NCI-H82 treated with DMSO at 0.1 percent for 48 hours (cell line): Measurements from ENCODE around the gene SPATA24.
"Not testable (repeated sequence)": the region's sequence is repeated elsewhere in the genome, so short reads cannot be mapped to it uniquely, and the experiment has no call there.

ENCODE experiments used
- DNase-seq: peaks from one replicate; lab custom pipeline; 2025; ENCODE audit not compliant: unreplicated experiment; lab: John Stamatoyannopoulos, UW

The SPATA24 gene

DNA sequence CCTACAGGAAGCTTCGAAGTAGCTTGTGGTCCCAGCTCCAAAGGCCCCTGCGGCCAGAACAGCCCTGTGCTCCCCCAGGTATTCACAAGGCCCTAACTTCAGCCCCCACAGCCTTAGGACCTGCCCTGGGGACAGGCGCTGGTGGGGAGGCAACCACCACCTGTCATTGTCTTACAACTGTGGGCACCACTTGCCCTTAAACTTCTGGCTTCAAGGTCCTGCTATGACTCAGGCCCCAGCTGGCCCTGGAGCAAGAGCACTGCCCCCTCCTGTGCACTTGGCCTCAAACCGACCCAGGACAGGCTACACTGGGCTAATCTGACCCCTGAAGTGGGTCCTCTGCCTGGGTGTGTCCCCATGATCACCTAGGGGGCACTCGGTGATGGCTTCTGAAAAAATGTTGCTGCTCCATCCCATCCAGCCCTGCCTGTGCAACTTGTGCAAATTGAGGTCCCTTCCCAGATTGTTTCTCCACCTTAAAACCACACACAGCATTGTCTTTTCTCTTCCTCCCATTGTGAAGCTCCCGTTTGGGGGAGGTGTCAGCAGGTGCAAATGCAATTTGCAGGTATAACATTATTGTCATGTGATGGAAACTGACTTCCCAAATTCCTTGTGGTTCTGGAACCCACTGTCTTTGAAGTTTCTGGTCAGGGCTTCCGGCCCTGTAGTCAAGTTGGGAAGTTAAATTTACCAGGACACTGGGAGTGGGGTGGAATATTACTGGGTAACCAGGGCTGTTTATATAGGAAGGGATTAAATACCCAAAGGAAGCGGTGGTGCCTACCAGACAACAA is 7.8 kb downstream of the SPATA24 start:
- no peak for DNase-seq

DNA sequence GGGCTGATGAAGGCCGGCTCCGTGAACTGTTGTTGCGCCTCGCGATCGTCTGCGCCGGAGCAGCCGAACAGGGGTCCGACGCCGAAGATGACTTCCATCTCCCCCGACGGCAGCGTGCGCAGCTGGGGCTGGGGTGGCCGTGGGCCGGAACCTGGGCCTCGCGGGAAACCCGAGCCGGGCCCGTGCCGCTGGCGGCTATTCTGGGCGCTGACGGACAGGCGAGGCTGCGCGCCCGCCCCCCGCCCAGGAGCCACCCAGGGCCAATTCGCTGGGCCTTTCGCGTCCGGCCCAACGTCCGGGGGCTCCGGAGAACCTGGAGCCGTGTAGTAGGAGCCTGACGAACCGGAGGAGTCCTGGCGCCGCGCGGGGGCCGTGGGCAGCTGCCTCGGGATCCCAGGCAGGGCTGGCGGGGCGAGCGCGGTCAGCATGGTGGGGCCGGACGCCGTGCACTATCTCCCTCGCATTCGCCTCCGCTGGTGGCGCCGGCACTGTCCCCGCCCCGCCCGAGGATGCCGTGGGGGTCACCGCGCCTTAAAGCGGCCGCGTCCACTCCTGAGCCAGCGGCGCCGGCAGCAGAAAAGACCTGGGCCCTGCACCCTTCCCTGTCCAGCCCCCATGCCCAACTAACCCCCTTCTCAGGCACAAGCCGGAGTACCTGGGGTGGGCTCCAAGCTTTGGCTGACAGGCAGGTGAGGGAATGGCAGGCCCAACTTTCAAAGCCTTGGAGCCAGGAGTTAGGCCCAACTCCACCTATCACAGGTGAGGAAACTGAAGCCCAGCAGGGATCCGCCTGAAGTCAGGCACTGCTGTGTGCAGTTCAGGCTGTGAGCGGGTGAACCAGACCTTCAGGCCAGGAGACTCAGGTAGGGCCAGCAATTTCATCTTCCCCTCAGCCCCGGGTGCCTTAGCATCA is 9.0 kb downstream of the SPATA24 start, which contains the start of gene PROB1:
PROB1 (minus strand) TSS at position 451 of the 913 bp plus-strand sequence; CDS start at position 428, 23 bp downstream.
- no peak for DNase-seq

DNA sequence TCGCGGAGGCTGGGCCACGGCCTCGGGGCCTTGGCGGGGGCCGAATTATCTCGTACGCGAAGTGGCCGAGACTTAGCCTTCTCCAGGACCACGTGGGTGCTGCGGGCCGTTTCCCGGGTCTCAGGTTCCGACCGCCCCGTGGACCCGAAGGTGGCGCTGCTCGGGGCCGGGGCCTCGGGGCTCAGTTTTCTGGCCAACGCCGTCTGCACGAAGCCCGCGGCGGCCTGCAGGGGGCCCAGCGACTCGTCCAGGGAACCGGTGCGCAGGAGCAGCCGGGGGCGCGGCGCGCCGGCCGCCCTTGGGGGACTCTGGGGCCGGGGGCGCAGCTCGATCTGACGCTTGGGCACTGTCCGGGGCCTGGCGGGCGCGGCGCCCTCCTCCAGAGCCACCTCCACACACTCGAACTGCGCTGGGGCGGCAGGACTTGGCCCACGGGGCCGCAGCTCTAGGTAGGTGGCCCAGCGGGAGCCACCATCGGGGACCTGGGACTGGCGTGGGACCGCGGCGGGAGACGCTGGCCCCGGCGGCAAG is 9.7 kb downstream of the SPATA24 start:
- DNase-seq, result no peak

DNA sequence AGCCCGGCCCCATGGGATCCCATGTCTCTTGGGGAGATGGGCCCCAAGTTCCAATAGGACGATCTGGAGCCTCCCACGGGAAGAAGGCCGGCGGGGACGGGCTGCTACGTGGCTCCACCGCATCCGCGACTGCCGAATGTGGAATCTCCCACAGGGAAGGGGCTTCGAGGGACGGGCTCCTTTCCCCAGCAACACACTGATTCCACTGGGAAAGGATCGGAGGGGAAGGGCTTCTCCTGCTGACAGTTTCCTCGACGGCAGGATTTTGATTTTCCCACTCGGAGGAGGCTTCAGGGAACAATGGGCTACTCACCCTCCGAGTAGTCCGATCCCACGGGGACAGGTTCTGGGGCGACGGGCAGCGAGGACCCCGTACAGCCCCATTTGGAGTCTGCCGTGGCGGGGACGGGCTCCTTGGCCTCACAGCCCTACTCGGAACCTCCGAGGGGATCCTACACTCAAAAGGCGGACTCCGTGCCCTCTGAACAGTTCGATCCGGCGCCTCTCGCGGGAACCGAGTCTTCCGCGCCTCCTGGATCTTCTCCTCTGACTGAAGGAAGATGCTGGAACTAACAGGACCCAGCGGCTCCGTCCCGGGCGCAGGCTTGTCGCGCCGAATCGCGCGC is 10.3 kb downstream of the SPATA24 start:
- no peak for DNase-seq

DNA sequence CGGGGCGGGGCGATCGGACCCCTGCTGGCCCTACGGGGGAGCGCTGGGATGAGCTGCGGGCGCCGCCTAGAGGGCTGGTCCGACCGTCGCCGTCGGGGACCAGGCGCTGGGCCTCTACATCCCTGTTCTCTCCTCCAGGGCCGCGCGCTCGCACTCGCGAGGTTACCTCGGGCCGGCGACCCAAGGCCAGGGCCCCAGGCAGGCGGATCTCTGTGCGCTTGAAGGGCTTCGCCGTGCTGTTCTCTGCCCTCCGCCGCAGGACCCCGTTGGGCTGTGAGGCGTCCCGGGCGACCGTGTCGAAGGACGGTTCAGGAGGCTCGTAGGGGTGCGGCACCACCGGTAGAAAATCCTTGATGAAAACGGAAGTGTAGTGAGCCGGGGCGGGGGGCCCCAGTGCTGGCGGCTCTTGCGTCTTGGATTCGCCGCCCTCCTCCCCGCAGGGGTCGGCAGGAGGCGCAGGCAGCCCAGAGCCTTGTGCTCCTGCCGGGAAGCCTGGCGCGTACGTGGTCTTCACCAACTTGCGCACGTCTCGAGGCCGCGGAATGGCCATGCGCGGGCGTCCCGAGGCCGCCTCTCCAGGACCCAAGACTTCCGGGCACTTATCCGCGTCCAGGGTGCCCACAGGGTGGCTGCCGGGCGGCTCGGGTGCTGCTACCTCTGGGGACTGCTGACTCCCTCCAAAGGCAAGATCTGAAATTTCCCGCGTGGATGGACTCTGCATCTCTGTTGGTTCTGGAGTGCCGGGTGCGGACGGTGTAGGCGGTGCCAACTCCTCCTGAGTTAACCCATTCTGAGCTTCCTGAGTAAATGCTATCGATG is 11.0 kb downstream of the SPATA24 start:
- no peak for DNase-seq

DNA sequence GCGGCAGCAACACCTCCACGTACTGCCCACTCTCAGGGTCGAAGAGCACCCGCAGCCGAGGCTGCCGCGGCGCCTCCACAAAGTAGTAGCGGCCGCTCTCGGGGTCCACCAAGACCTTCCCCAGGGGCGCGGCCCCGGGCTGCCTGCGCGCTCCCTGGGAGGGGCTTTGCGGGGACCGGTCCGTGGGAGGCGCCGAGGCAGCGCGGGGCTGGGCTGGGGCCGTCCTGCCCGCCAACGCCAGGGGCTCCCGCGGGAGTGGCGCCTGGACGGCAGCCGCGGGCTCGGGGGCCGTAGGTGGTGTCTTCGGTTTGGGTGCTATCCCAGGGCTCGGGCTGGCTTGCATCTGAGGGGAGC is 11.6 kb downstream of the SPATA24 start:
- DNase-seq, result no peak

DNA sequence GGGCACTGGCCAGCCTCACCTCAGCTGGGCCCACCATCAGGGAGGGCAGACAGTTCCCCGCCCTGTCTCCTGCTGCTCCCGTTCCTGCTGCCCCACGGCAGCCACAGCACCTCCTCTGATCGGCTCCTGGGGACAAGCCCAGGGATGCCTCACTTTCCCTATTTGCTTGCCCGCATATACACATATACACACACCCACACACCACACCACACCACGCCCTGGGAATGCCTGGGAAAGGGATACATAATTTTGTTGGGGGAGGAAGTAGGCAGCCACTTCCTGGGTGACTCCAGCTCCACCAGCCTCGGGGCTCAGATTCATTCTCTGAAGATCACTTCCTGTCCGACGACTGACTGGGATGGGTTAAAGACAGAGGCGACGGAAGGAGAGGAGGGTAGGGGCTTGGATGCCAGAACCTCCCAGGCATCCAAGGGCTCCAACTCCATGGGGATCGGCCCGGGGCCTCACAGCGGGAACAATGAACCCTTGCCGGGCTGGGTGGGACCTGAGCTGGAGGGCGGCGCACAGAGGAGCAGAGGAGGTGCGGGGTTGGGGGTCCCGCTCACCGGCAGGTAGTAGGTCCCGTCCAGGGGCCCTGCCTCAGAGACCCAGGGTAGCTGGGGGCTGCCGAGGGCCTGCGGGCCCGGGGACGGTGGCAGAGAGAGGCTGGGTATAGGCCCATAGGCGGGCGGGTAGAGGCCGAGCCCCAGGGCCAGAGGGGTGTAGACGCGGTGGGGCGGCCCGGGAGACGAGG is 12.1 kb downstream of the SPATA24 start:
- DNase-seq, result no peak

DNA sequence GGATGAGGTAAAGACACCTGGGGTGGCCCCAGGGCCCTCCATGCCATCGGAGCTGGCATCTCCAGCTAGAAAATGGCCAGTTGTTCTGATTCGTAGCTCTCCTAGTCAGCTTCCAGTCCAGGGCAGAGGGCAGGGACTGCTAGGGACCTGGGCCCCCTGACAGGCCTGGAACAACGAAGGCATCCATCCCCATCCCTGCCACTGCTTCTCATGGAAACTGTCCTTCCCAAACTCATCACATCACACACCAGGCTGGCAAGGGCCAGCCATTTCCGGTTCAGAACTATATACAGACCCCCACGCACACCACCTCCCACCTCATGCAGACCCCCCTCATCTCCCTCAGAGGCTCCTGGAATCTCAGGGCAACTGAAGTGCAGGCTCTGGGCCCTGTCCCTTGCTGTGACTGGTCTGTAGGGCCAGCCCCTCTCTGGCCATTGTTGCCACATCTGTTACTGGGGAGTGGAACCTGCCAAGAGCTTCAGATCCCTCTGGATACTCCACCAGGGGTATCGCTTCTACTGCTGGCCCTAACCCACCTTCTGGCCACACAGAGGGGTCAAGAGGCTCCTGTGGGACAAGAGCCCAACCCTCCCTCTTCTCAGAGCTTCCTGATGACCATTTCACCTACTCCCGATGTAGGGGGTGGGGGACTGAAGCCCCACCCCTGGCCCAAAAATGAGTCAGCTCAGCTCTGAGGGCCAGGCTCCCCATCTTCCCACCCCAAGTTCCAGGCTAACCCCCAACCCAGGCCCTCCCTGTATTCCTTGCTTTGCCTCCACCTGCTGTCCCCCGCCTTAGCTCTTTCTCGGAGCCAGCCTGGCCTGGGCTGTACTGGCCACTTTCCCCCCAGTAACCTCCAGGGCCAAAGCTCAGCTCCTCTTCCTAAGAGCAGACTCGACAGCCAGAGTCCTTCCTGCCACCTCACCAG is 13.0 kb downstream of the SPATA24 start:
- DNase-seq, result no peak

DNA sequence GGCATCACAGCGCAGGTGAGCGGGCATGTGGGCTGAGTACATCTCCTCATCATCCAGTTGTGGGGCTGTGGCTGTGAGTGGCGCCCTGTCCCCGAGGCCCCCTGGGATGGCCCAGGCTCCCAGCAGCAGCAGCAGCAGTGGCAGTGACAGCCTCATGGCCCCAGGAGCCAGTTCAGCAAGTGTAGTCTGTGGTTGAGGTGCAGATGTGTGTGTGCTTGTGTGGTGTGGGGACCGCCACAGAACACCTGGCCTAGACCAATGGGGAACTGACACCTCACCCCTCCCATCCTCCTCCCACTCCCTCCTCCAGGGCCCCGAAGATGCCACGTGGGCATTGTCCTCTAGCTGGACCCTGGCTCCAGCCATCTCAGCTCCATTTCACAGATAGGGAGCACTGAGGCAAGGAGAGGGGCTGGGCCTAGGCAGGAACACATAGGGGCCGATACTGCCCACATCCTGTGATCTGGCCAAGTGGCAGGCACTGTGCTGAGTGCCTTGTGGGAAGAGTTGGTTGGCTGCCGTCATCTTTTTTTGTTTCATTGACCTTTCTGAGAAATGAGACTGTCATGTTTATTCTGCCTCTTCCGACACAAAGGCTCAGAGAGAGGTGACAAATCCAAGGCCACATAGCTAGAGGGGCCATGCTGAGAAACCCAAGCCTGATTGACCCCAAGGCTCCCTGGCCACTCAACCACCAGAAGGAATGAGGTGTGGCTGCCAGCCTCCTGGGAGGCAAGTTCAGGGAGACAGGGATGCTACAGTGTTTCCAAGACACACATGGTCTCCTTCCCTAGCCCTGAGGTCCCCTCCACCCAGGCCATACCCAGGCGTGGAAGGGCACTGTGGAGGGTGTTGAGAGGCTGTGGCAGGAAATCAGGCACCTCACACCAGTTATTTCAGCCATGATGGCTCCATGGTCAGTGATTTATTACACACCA is 13.9 kb downstream of the SPATA24 start, which contains the start of gene MZB1:
MZB1 (minus strand) TSS at position 213 of the 938 bp plus-strand sequence; CDS start at position 156, 57 bp downstream.
- DNase-seq, result no peak

DNA sequence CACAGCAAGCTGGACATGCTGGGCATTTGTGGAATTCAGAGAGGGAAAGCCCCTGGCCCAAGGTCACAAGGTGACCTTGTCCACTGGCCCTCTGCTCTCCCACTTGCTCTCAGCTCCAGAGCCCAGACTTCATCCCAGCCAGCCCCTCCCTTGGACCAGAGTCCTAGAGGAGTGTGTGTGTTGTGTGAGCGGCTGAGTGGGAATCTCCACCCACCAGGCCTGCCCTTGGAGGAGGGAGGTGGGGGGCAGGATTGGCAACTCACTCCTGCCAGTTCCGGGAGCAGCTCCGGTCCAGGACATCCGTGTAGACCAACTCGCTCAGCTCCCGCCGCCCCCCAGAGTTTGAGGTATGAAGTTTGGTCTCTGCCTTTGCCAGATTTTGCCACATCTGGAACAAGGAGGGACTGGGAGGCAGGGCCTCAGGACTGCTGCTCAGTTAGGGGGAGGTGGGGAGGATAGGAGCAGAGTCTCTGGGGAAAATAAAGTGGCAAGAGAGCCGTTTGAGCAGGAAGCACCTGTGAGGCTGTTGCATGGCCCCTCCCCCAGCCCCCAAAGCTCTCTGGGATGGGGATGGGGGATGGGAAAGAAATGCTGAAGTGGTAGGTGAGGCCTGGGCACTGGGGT is 15.6 kb downstream of the SPATA24 start:
- no peak for DNase-seq

DNA sequence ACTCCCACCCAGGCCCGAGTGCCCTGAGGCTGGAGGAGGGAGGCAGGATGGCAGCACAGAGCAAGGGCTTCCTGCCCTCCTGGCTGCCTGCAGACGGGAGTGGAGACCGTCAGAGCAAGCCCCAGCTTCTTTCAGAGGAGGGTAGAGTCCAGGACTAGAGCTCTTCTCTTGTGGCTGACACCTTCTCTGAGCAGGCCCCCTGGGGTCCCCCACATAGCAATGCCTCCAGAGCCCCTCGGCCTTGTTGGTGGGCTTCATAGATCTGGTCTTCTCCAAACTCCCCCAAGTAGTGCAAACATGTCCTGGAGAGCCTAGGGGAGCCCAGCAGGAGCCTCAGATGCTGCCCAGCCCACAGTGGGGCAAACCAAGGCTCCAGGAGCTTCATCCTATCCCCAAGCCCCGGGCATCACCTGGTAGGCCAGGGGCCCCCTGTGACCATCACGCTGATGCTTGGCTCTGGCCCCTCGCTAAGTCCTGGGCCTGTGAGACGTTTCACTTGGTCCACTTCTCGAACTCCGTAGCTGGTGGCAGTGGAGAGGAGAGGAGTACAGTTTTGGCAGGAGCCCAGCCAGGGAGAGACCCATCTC is 16.2 kb downstream of the SPATA24 start:
- DNase-seq, result no peak

DNA sequence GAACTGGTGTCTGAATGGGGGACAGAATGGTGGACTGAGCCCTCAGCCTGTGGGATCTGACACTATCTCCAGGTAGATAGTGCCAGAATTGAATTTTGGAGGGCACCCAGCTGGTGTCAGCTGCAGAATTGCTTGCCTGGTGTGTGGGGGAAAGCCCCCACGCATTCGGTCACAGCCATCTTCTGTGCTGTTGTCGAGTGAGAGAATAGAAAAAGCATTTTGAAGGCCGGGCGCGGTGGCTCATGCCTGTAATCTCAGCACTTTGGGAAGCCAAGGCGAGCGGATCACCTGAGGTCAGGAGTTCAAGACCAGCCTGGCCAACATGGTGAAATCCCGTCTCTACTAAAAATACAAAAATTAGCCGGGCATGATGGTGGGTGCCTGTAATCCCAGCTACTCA is 16.9 kb downstream of the SPATA24 start:
- not testable (repeated sequence) for DNase-seq

DNA sequence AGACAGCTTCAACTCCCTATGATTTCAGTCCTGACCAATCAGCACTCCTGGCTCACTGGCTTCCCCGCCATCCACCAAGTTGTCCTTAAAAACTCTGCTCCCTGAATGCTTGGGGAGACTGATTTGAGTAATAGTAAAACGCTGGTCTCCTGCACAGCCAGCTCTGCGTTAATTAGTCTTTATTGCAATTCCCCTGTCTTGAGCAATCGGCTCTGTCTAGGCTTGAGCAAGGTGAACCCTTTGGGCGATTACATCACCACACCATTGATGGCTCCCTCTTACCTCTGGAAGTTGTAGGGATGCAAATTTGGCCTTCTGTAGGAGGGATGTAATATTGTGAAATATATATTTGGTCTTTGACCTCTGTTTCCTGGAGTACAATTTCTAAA is 17.8 kb downstream of the SPATA24 start:
- DNase-seq, result no peak

DNA sequence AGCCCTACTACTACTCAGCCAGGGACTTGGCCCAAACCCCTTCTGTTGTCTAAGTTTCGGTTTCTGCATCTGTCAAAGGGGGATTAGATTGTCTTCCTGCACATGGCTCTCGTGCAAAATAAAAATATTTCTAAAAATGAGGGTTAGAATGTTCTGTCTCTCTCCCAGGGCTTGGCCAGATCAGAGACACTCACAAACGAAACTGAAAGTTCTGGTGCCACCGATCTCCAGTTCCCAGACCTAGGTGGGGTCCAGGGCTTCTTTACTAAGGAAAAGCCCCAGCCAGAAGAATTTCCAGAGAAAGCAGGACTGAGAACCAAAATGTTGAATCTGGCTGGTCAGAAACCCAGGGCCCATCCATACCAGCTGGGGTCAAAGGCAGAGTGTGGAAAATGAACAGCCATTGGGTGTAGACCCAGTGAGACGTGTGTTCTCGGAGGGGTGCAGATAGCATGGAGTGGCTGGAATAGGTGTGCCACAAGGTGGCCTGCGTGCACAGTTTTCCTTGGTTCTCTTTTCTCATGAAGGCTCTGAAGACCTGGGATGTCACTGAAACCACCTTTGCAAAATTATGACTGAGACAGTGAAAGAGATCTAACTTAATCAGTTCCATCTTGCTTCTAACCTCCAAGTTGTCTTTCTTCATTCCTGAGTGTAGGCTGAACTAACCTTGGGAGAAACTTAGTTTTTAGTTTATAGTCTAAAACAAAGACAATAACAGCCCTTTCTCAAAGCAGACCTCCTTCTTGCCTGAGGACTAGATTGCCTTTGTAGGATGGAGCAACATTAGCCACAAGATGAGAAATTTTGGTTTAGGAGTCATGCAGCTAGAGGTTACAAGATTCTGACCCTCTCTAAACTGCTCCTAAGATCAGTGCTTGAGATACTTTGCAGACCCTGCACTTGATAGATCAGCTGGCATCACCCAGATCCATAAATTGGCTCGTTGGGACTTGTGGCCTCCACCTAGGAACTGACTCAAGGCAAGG is 18.5 kb downstream of the SPATA24 start:
- DNase-seq, result no peak

DNA sequence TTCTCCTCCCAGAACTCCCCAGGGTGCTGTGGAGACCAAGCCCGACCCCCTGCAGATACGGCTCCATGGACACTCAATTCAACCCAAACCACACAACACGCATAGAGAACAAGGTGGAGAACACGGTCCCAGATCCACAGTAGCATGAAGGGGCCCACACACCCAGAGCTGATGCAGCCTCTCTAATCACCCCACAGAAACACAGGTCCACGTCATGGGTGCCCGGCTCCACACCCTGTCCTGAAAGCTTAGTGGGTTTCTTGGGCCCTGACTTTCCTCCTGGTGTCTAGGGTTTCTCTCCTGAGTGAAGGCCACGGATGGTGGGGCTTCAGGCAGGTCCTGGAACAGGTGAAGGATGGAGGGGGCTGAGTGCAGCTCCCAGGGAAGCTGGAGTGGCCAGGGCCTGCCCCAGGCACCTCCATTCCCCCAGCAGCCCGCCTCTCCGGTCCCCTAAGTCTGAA is 19.3 kb downstream of the SPATA24 start:
- no peak for DNase-seq
